Measurements from ENCODE around the gene MED17.

The MED17 gene

GRCh38 chr11:93817426-93818348 lies 33.6 kb downstream of the MED17 start:
- no peak for DNase-seq (ENCODE audit: low spot score)

DNA sequence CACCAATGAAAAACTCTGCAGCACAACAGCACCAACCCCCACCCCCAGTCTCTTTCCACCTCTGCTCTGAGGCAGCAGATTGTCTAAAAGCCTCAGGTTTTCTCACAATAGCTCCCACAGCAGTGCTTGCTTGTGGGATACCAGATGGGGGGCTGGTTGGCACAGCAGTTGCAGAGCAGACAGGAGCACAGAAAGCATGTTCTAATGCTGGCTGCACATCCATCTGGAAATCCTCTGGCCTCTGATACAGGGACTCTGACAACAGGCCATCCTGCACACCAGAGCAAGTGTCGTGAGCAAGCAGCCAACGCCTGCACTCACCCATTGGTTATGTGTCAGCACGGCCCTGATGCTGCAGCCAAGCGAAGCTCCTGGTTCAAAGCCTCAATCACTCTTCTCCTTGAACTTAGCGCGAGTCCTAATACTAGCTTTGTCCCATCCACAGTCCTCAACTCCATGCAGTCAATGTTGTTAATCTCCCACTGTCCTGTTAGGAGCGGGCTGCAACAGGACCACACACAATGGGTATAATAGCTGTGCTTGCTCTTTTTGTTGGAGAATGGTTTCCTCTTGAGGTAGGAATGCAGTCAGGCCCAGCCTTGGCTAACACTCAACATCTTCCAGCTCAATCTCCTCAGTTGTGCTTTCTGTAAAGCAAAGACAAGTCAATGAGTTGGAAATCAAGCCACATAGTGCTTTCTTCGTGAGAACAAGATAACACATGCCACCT lies 36.0 kb downstream of the MED17 start:
- DNase-seq (ENCODE audit: low spot score), result no peak

- DNase-seq (ENCODE audit: low spot score), result no peak
These were observed 36.8 kb downstream of the MED17 start for GRCh38 chr11:93820847-93821246.

DNA sequence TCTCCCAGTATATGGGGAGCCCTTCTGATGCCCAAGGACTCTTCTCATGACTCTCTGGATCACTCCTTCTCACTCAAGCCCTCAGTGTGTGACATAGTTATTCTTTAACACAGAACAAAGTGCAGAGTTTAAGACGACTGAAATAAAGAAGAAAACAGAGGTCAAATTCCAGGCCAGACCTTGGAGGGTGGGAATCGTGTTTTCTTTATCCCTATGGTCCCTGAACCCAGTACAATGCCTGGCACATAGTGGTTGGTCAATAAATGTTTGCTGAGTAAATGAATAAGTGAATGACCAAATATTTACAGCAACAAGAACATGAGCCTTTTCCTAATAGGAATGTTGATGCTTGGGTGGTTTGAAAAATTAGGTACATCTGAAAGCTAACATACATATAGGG lies 37.5 kb downstream of the MED17 start:
- DNase-seq (ENCODE audit: low spot score), result no peak

GRCh38 chr11:93822359-93822758 lies 38.3 kb downstream of the MED17 start:
- DNase-seq (ENCODE audit: low spot score), result no peak

- DNase-seq (ENCODE audit: low spot score), result no peak
These were observed 39.1 kb downstream of the MED17 start for GRCh38 chr11:93823210-93823609.

DNA sequence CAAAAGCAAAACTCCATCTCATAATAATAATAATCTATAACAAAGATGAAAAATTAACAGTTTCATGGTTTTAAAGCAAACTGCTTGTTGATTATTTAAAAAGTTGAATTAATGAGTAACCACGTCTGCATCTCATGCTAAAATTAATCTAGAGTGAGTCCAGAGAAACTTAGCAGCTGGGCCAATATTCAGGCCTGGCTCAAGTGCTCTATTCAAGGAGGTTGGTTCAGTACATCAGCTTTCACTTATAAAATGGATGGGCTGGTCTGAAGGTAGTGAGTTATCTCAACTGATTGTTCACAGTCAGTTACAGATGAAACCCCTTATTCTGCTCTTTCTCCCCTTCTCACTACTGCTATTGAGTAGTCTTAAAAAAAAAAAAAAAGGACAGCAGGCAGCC lies 43.3 kb downstream of the MED17 start:
- DNase-seq (ENCODE audit: low spot score), result no peak

GRCh38 chr11:93829598-93829997 lies 45.5 kb downstream of the MED17 start:
- DNase-seq (ENCODE audit: low spot score), result no peak

DNA sequence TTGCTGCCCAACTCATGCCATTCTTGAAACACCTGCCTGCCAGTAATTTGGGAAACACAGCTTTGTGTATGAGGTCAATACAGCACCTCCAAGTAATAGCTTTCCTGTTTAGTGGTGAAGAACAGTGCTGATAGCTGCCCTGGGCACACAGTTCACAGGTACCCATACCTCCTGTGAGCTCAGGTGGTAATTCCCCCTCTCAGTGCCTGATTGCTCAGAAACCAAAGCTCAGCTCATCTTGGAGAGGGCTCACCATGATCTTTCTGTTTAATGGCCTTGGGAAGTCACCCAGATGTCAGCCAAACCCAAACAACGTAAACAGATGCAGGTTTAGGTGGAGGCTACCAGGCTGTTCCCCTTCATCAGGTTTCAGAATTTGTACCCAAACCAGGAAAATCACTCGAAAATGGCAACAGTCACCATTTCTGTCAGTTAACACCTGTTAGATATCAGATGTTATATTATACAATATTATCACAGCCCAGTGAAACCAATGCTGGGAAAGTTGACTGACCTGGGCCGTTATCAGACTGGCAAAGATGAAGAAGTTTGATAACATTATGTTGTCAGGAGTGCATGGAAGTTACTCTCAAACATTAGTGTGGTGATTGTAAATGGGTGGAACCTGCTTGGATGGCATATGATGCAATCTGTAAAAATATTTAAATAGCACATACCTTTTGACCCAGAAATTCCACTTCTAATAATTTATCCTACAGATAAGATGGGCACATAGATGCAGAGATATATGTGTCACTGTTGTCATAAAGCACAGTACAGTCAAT lies 47.5 kb downstream of the MED17 start:
- no peak for DNase-seq (ENCODE audit: low spot score)

DNA sequence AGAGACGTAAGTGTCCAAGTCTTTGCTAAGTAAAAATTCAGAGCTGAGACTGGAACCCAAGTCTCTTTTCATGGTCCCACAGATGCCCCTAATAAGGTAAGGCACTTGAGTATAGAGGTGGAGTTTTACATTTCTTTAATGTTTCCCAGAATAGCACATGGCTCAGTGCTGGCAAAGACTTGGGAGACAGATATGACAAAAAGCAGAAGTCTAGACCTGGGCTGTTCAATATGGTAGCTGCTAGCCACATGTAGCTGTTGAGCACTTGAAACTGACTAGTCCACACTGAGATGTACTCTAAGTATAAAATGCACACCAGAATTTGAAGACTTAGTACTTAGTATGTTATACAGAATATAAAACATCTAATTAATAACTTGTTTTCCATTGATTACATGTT lies 48.7 kb downstream of the MED17 start:
- no peak for DNase-seq (ENCODE audit: low spot score)

- DNase-seq (ENCODE audit: low spot score), result no peak
These were observed 54.9 kb downstream of the MED17 start for GRCh38 chr11:93838967-93839366.

DNA sequence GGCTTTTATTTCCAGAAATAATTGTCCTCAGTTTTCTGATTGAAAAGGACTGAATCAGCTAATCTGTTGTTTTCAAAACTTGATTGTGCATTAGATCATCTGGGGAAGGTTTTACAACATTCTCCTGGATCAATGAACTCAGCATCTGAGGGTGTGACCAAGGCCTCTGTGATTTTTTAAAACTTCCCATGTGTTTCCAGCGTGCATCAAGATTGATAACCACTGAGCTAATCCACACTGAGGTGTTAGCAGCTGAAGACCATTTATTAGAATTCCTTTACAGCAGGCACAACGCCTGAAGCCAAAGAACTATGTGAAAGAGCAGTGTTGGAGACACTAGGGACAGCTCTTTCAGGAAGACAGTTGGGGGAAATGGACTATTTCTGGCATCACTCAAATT lies 56.1 kb downstream of the MED17 start:
- DNase-seq (ENCODE audit: low spot score), result no peak

- no peak for DNase-seq (ENCODE audit: low spot score)
These were observed 56.9 kb downstream of the MED17 start for GRCh38 chr11:93840981-93841380.

GRCh38 chr11:93841446-93841845 lies 57.4 kb downstream of the MED17 start:
- no peak for DNase-seq (ENCODE audit: low spot score)

GRCh38 chr11:93842034-93842433 lies 58.0 kb downstream of the MED17 start:
- DNase-seq (ENCODE audit: low spot score), result no peak

- DNase-seq (ENCODE audit: low spot score), result no peak
These were observed 58.4 kb downstream of the MED17 start for GRCh38 chr11:93842461-93842860.

- DNase-seq (ENCODE audit: low spot score), result no peak
These were observed 59.8 kb downstream of the MED17 start for GRCh38 chr11:93843906-93844305.

- no peak for DNase-seq (ENCODE audit: low spot score)
These were observed 60.5 kb downstream of the MED17 start for GRCh38 chr11:93844568-93844967.

DNA sequence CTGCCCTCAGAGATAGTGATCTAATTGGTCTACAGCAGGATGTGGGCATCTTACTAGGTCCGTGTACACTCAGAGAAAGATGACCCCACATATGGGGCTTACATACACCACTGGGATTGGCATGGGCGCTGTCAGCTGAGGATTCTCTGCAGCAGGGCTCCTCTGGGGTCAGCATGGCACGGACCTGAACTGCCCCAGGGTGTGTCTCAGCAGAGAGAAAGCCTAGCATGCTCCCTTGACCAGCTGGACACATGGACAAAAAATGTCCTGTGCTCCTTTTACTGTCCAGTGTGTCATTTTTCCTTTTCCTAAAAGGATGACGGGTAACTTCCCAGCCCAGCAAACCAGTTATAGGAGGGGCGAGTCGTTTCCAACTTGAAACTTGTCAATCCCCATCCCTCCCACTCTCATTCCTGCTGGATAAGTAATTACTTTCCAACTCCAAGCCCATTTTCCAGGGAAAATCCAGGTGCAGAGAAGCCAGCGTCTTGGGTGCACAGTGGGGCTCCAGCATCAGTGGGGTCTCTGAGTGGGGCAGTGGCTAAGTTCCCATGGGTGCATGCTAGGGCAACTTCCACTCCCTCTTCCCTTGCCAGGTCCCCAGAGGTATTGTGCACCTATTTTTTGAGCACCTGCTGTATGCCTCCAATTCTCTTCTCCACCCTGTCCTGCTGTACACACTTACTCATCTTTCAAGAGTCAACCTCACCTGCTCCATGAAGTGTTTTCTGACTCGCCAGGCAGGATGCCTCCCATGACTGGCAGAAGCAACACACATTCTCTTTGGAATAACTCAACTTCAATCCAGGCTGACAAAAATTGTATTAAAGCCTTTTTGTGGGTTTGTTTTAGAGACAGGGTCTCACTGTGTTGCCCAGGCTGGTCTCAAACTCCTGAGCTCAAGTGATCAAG lies 61.4 kb downstream of the MED17 start:
- no peak for DNase-seq (ENCODE audit: low spot score)

DNA sequence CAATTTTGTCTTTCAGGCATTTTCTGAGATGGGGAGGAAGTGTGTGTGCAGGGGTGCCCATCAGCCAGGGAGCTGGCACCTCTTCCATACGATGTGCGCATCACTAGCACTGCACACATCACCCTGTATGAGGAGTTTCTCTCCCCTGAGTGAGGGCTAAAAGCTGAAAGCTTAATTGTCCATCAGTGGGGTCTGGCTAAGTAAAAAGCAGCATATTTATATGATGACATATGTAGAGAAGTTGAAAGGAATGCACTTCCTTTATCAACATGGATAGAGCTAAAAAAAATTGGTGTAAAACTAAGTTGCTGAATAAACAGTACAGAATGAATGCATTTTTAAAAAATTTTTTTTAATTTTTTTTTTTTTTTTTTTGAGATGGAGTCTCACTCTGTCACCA lies 62.3 kb downstream of the MED17 start:
- no peak for DNase-seq (ENCODE audit: low spot score)

- DNase-seq (ENCODE audit: low spot score), result no peak
These were observed 65.1 kb downstream of the MED17 start for GRCh38 chr11:93849201-93849600.

All from pons (tissue), 1 donor.